Panc1 (cell line): ENCODE results near the gene SIK3.

Experiments
- CTCF ChIP-seq: fragments of 450-650 bp; IDR thresholded peaks from 2 replicates; pipeline ENCODE4 v1.5.1; 2017; ENCODE audit warnings: mild to moderate bottlenecking
- POLR2AphosphoS5 ChIP-seq: IDR thresholded peaks from 2 replicates; pipeline ENCODE4 v1.6.1; 2012; ENCODE audit warnings: mild to moderate bottlenecking, low read depth, low read length, moderate library complexity
- SIN3A ChIP-seq: IDR thresholded peaks from 2 replicates; pipeline ENCODE4 v1.6.1; 2012; ENCODE audit warnings: low read depth, mild to moderate bottlenecking, low read length, moderate library complexity, borderline replicate concordance; ENCODE audit not compliant: insufficient read depth
- TCF7L2 ChIP-seq: IDR thresholded peaks from 2 replicates; pipeline ENCODE4 v1.6.1; 2011; ENCODE audit warnings: mild to moderate bottlenecking, low read depth, low read length, inconsistent platforms

DNA sequence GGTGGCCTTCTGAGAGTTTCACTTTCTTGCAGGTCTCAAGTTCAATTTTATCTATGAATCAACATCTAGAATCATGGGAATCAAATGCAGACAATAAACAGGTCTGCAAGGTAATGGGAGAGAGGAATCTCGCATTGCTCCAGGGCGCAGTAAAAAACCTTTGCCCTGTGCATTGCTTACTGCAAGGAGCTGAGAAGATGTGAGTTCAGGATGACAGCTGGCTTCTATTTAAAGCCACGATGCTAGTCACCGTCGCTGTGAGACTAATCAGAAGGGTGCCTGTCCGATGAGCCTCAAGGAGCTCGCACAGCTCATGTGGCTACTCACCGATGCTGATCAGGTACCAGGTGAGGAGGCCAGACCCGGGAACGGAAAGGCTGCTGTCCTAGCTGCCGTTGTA is 230.6 kb downstream of the SIK3 start:
- TF ChIP-seq CTCF (no peak), POLR2AphosphoS5 (no peak), SIN3A (no peak), TCF7L2 (no peak)
